RWPE1 (cell line): ENCODE results near the gene SMARCC1.

Source experiments
- CTCF ChIA-PET: fragments of 350-600 bp; sonication (Branson Sonifier 250); formaldehyde crosslinking; extraction: SDS; loops from one replicate; lab custom pipeline; 2021; lab: Yijun Ruan, JAX
- POLR2A ChIA-PET: fragments of 400-600 bp; formaldehyde crosslinking; extraction: SDS; loops from one replicate; lab custom pipeline; 2020; ENCODE audit warnings: antibody characterized with exemption; ENCODE audit not compliant: low non-redundant PET; lab: Yijun Ruan, JAX
- DNase-seq: peaks from one replicate; pipeline ENCODE4 v3.0.0; 2012; ENCODE audit warnings: low spot score
- H3K27ac ChIP-seq: fragments of 450-650 bp; 2 replicates; pipeline ENCODE4 v1.5.1; 2017
- TF ChIP-seq, protein P1 (sequence below): fragments of 450-650 bp; conservative IDR thresholded peaks from 2 replicates; pipeline ENCODE4 v1.5.1; 2017; ENCODE audit warnings: low read depth, mild to moderate bottlenecking

The SMARCC1 gene

DNA sequence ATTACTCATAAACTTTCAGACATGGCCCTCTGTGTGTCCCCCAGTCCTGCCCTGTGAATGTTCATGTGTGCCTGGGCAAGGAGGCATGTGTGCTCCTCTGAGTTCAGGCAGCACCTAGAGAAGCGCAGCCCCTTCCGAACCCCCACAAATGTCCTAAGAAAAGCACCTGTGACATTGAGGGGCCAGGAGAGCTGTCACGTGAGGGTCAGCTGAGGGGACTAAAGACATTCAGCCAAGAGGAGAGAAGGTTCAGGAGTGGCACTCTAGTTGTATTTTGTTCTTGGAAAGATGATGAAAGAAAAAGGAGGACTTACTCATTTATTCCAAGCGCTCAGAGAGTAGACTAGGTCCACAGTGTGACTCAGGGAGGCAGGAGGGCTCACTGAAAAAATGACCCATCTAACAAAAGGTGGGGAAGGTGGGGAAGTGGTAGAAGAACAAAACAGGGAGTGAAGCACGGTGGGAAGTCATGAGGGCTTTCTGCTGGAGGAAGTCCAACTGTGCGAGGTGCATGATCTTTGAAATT, 240.0 kb downstream of the SMARCC1 start:
- DNase-seq = no peak
- TF ChIP-seq, protein P1, sequence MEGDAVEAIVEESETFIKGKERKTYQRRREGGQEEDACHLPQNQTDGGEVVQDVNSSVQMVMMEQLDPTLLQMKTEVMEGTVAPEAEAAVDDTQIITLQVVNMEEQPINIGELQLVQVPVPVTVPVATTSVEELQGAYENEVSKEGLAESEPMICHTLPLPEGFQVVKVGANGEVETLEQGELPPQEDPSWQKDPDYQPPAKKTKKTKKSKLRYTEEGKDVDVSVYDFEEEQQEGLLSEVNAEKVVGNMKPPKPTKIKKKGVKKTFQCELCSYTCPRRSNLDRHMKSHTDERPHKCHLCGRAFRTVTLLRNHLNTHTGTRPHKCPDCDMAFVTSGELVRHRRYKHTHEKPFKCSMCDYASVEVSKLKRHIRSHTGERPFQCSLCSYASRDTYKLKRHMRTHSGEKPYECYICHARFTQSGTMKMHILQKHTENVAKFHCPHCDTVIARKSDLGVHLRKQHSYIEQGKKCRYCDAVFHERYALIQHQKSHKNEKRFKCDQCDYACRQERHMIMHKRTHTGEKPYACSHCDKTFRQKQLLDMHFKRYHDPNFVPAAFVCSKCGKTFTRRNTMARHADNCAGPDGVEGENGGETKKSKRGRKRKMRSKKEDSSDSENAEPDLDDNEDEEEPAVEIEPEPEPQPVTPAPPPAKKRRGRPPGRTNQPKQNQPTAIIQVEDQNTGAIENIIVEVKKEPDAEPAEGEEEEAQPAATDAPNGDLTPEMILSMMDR = no peak
- CTCF ChIA-PET = no interaction called here
- no peak overlapping the region for H3K27ac ChIP-seq
- POLR2A ChIA-PET = no interaction called here

DNA sequence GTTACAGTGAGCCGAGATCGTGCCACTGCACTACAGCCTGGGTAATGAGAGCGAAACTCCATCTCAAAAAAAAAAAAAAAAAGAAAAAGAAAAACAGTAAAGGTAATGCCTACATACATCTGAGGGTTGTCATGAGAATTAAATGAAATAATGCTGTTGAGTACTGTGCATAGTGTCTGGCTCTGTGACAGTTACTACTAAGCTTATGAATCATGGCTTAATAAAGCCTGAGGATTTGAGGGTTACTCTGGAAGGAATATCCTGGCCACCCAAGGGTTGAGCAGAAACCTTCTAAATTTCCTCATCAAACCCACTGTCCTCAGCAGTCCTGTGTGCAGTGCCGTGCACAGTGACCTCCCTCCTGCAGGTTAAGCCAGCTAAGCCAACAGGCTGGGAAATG, 241.4 kb downstream of the SMARCC1 start:
- POLR2A ChIA-PET = no interaction called here
- no peak overlapping the region for H3K27ac ChIP-seq
- DNase-seq = no peak
- CTCF ChIA-PET = no interaction called here
- TF ChIP-seq, protein P1 = no peak

- no peak for DNase-seq
- H3K27ac ChIP-seq = no peak overlapping the region
- ChIA-PET CTCF (no interaction called here), POLR2A (no interaction called here)
- TF ChIP-seq, protein P1 = no peak
Measured at GRCh38 chr3:47536967-47537366, 244.7 kb downstream of the SMARCC1 start.

GRCh38 chr3:47536221-47536891, 245.3 kb downstream of the SMARCC1 start:
- H3K27ac ChIP-seq = no peak overlapping the region
- CTCF ChIA-PET = no interaction called here
- POLR2A ChIA-PET = no interaction called here
- TF ChIP-seq, protein P1 = no peak
- DNase-seq = no peak
